ENCODE results near the gene PHLDB3. TPM values are rescaled to one million over a fixed set of nuclear protein-coding genes. Genes with fewer than 3 reads are reported as not detected.
A peak's percentile ranks its signal among the peaks of the same experiment; 100 is the strongest.
"Not testable (repeated sequence)": the region's sequence is repeated elsewhere in the genome, so short reads cannot be mapped to it uniquely, and the experiment has no call there.

PHLDB3 gene
- total RNA-seq, 1 experiment from 2014 or later: 29.0 TPM

DNA sequence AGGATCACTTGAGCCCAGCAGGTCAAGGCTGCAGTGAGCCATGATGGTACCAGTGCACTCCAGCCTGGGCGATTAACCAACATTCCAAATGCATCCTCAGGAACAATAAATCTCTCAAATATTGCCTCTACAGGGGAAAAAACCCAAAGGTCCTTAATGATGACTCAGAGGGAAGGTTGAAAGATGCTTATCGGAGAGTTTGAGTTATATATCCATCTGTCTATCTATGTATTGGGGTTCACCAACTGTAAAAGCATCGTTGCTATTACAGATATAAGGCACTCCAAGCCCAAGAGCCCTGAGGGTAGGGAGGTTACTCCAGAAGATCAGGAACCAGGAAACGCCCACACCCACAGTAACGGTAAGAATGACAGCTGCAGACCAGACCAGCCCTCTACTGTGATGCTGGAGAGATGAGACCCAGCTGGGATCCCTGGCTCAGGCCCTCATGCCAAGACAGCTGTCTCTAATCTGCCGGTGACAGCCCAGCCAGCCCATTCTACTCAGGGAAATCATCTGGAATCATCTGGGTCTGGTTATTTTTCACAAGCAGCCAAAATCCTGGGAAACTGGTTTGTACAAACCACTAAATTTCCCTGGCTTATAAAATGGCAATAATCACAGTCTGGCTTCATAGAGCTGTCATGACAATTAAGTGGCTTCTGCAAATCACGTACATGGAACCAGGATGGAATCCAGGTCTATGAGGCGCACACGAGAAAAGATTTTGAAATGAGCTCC lies 66.1 kb downstream of the PHLDB3 start:
- ATAC-seq: peak; percentile 61

DNA sequence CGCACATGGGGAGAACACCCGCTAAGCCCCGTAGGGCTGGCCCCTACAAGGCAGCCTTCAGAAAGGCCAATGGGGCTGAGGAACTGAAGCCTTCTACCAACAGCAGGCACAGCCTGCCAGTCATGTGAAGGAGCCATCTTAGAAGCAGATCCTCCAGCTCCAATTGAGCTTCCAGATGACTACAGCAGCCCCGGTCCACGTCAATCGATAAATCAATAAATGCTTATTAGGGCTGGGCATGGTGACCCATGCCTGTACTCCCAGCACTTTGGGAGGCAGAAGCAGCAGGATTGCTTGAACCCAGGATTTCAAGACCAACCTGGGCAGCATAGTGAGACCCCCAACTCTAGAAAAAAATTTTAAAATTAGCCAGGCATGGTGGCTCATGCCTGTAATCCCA lies 66.8 kb downstream of the PHLDB3 start:
- H2AFZ ChIP-seq (ENCODE audit: low read length): no peak overlapping the region
- H3K27ac ChIP-seq (ENCODE audit: low read length): peak overlapping the region; percentile 97
- intact Hi-C loops (cut with micrococcal nuclease): no loop called here
- no peak for ATAC-seq
- H3K9me2 ChIP-seq (replicated peaks; ENCODE audit: low read length): no peaks in the 10 kb centered on the region
- H3K9me3 ChIP-seq (ENCODE audit: low read length): no peaks in the 10 kb centered on the region
- no peaks in the 10 kb centered on the region for H4K20me1 ChIP-seq (ENCODE audit: low read length)
- no peaks in the 10 kb centered on the region for H3K27me3 ChIP-seq (ENCODE audit: low read length)
- peaks cover 20% of the 10 kb centered on the region for H3K4me1 ChIP-seq (ENCODE audit: insufficient read depth, low read length)
- ChIA-PET CTCF (interaction anchor here (0.6 kb wide), 1 partner anchor 35 kb away, joined by 4 read pairs; no protein-coding TSS in a partner anchor), POLR2A (ENCODE audit: unreplicated experiment) (no interaction called here)
- no TSS peak for BruUV-seq (replicated peaks)
- H3K9ac ChIP-seq (ENCODE audit: low read length): no peak overlapping the region
- no peak for TF ChIP-seq EZH2 (IDR thresholded peaks at IDR 0.05; ENCODE audit: low read length, unreplicated experiment)
- TF ChIP-seq EZH2phosphoT487 (IDR thresholded peaks at IDR 0.05; ENCODE audit: borderline replicate concordance, low read length): no peak
- TF ChIP-seq, protein P1, sequence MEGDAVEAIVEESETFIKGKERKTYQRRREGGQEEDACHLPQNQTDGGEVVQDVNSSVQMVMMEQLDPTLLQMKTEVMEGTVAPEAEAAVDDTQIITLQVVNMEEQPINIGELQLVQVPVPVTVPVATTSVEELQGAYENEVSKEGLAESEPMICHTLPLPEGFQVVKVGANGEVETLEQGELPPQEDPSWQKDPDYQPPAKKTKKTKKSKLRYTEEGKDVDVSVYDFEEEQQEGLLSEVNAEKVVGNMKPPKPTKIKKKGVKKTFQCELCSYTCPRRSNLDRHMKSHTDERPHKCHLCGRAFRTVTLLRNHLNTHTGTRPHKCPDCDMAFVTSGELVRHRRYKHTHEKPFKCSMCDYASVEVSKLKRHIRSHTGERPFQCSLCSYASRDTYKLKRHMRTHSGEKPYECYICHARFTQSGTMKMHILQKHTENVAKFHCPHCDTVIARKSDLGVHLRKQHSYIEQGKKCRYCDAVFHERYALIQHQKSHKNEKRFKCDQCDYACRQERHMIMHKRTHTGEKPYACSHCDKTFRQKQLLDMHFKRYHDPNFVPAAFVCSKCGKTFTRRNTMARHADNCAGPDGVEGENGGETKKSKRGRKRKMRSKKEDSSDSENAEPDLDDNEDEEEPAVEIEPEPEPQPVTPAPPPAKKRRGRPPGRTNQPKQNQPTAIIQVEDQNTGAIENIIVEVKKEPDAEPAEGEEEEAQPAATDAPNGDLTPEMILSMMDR (conservative IDR thresholded peaks at IDR 0.05; ENCODE audit: low read depth, low read length): no peak
- H3K36me3 ChIP-seq (ENCODE audit: low read depth, low read length): no peaks in the 10 kb centered on the region
- H3K4me3 ChIP-seq (ENCODE audit: low read length): no peak overlapping the region
- no peaks in the 10 kb centered on the region for H3K79me2 ChIP-seq (ENCODE audit: low read length)
- DNase-seq: no peak
- no peak overlapping the region; the same call in 1 of the 2 replicates for H3K4me2 ChIP-seq (ENCODE audit: low read length)
- peaks cover 6% of the 10 kb centered on the region for H3F3A ChIP-seq (ENCODE audit: low read length, unreplicated experiment)

More for the DNA sequence above, 66.1 kb downstream of the PHLDB3 start:
- peak overlapping the region; percentile 69 for H3K9ac ChIP-seq (ENCODE audit: low read length)
- POLR2A ChIA-PET (ENCODE audit: unreplicated experiment): no interaction called here
- CTCF ChIA-PET: interaction anchor here (0.5 to 1.8 kb wide), 5 partner anchors 13 to 123 kb away, joined by 3 to 11 read pairs (median 3); no protein-coding TSS in a partner anchor
- H4K20me1 ChIP-seq (ENCODE audit: low read length): no peaks in the 10 kb centered on the region
- H3K4me2 ChIP-seq (ENCODE audit: low read length): peak overlapping the region; percentile 83
- H3K4me1 ChIP-seq (ENCODE audit: insufficient read depth, low read length): peaks cover 20% of the 10 kb centered on the region
- intact Hi-C loops (cut with micrococcal nuclease): no loop called here
- H3K27me3 ChIP-seq (ENCODE audit: low read length): no peaks in the 10 kb centered on the region
- TF ChIP-seq EZH2 (IDR thresholded peaks at IDR 0.05; ENCODE audit: low read length, unreplicated experiment) (no peak), EZH2phosphoT487 (IDR thresholded peaks at IDR 0.05; ENCODE audit: borderline replicate concordance, low read length) (no peak)
- TF ChIP-seq, protein P1 (conservative IDR thresholded peaks at IDR 0.05; ENCODE audit: low read depth, low read length): no peak
- H2AFZ ChIP-seq (ENCODE audit: low read length): no peak overlapping the region
- H3K9me3 ChIP-seq (ENCODE audit: low read length): no peaks in the 10 kb centered on the region
- peak overlapping the region; percentile 49 for H3K4me3 ChIP-seq (ENCODE audit: low read length)
- H3K9me2 ChIP-seq (replicated peaks; ENCODE audit: low read length): no peaks in the 10 kb centered on the region
- H3K36me3 ChIP-seq (ENCODE audit: low read depth, low read length): no peaks in the 10 kb centered on the region
- H3K27ac ChIP-seq (ENCODE audit: low read length): peak overlapping the region; percentile 97
- DNase-seq: peak; percentile 67
- H3F3A ChIP-seq (ENCODE audit: low read length, unreplicated experiment): peaks cover 6% of the 10 kb centered on the region
- no TSS peak for BruUV-seq (replicated peaks)
- H3K79me2 ChIP-seq (ENCODE audit: low read length): no peaks in the 10 kb centered on the region

DNA sequence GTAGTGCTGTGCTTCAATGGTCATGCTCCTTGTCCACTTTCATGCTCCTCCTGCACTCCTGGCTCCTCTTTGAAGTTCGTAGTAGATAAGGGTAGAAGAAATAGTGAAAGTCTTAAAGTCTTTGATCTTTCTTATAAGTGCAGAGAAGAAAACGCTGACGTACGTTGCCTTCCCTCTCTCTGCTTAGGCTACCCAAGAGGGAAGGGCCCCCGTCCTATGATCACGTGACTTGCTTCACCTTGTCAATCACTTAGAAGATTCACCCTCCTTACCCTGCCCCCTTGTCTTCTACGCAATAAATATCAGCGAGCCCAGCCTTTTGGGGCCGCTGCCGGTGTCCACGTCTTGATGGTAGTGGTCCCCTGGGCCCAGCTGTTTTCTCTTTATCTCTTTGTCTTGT lies 67.3 kb downstream of the PHLDB3 start:
- H3K9ac ChIP-seq (ENCODE audit: low read length); H4K20me1 ChIP-seq (ENCODE audit: low read length); H2AFZ ChIP-seq (ENCODE audit: low read length); DNase-seq; intact Hi-C loops (cut with micrococcal nuclease); H3K27me3 ChIP-seq (ENCODE audit: low read length); H3K79me2 ChIP-seq (ENCODE audit: low read length); H3K9me2 ChIP-seq (replicated peaks; ENCODE audit: low read length); H3K27ac ChIP-seq (ENCODE audit: low read length); BruUV-seq (replicated peaks); H3K9me3 ChIP-seq (ENCODE audit: low read length); H3K36me3 ChIP-seq (ENCODE audit: low read depth, low read length); POLR2A ChIA-PET (ENCODE audit: unreplicated experiment); H3F3A ChIP-seq (ENCODE audit: low read length, unreplicated experiment); H3K4me3 ChIP-seq (ENCODE audit: low read length); H3K4me2 ChIP-seq (ENCODE audit: low read length); ATAC-seq: not testable (repeated sequence)
- CTCF ChIA-PET: interaction anchor here (0.6 kb wide), 1 partner anchor 35 kb away, joined by 4 read pairs; no protein-coding TSS in a partner anchor
- peaks cover 20% of the 10 kb centered on the region for H3K4me1 ChIP-seq (ENCODE audit: insufficient read depth, low read length)

Data from PC-3 (cell line).